ENCODE results near the gene NOTUM.

GRCh38 chr17:81976332-81977210 lies 15.6 kb upstream of the NOTUM start:
- TF ChIP-seq, protein P1, sequence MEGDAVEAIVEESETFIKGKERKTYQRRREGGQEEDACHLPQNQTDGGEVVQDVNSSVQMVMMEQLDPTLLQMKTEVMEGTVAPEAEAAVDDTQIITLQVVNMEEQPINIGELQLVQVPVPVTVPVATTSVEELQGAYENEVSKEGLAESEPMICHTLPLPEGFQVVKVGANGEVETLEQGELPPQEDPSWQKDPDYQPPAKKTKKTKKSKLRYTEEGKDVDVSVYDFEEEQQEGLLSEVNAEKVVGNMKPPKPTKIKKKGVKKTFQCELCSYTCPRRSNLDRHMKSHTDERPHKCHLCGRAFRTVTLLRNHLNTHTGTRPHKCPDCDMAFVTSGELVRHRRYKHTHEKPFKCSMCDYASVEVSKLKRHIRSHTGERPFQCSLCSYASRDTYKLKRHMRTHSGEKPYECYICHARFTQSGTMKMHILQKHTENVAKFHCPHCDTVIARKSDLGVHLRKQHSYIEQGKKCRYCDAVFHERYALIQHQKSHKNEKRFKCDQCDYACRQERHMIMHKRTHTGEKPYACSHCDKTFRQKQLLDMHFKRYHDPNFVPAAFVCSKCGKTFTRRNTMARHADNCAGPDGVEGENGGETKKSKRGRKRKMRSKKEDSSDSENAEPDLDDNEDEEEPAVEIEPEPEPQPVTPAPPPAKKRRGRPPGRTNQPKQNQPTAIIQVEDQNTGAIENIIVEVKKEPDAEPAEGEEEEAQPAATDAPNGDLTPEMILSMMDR (IDR thresholded peaks at IDR 0.05; ENCODE audit: insufficient read depth, low read depth, low read length) = no peak
- no peak for TF ChIP-seq EZH2 (IDR thresholded peaks at IDR 0.05; ENCODE audit: insufficient read depth, low read length)
